A204.1 (cell line): ENCODE results near the gene GATA3.

Experiments
- FAIRE-seq: peaks from 2 replicates; lab custom pipeline; 2012; peaks lifted over from hg19 to GRCh38; lab: Jason Lieb, UNC

Gene GATA3

GRCh38 chr10:8051109-8051821 is 3.2 kb upstream of the GATA3 start:
- no peak for FAIRE-seq

- no peak for FAIRE-seq
These were observed 2.6 kb upstream of the GATA3 start for GRCh38 chr10:8051851-8052257.

GRCh38 chr10:8052341-8052955 is 2.0 kb upstream of the GATA3 start:
- FAIRE-seq, result no peak

GRCh38 chr10:8052956-8053445 is 1.5 kb upstream of the GATA3 start:
- FAIRE-seq, result no peak

- FAIRE-seq, result no peak
These were observed 843 bp upstream of the GATA3 start for GRCh38 chr10:8053446-8054243.

- no peak for FAIRE-seq
These were observed 319 bp upstream of the GATA3 start for GRCh38 chr10:8054244-8054493.

GRCh38 chr10:8055420-8056349 is 1.2 kb downstream of the GATA3 start:
- FAIRE-seq, result no peak

DNA sequence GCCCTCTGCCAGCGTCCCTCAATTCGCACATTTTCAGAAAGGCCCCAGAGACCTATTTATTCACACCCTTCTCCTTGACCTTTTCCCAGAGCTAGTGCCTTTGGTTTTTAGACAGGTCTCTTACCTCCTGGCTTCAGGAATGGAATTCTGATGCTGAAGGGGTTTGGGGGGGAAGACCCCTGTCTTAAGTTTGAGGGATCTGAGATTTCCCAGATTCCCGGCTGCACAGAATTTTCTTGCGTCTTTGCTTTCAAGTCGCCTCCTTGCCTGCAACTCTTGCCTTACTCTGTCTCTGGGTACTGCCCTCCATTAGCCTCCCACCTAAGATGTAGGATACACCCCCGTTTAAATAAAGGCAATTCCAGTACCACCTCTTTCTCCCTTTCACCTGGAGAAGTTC is 1.9 kb downstream of the GATA3 start:
- FAIRE-seq, result no peak

GRCh38 chr10:8056871-8057331 is 2.4 kb downstream of the GATA3 start:
- no peak for FAIRE-seq

GRCh38 chr10:8057636-8058273 is 3.3 kb downstream of the GATA3 start:
- no peak for FAIRE-seq

GRCh38 chr10:8058274-8059111 is 4.0 kb downstream of the GATA3 start:
- FAIRE-seq, result no peak

GRCh38 chr10:8059191-8059936 is 4.9 kb downstream of the GATA3 start:
- FAIRE-seq, result no peak

DNA sequence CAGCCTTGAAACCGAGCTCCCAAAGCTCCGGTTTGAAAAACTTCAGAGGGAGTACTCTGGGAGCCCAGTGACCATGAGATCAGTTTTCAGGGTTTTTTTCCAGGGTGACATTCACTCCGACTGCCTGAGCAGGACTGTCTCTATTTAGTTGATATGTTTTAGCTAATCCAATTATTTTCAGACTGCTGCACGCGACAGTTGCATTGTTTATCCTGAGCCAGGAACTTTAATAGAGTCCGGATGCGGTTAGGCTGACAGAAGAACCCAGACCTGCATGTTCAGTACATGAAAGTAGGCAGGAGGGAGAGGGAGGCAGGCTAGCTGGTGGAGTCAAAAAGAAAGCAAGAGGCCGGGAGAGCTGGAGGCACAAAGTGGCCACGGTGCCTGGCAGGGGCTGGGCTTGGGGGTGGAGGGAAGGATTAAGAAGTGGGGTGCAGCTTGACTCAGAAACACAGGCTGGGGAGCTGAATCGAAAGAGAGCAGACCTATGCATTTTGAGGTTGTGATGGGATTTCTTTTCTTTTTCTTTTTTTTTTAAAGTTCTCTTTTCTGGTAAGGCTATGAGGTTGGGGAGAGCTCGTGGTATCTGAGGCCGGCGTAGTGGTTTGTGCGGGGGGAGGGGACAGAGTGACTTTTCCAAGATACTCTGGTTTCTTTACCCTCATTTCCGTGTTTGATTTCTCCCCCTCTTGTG is 5.7 kb downstream of the GATA3 start:
- no peak for FAIRE-seq

GRCh38 chr10:8060704-8061121 is 6.2 kb downstream of the GATA3 start:
- no peak for FAIRE-seq

GRCh38 chr10:8061274-8062211 is 7.1 kb downstream of the GATA3 start:
- no peak for FAIRE-seq

DNA sequence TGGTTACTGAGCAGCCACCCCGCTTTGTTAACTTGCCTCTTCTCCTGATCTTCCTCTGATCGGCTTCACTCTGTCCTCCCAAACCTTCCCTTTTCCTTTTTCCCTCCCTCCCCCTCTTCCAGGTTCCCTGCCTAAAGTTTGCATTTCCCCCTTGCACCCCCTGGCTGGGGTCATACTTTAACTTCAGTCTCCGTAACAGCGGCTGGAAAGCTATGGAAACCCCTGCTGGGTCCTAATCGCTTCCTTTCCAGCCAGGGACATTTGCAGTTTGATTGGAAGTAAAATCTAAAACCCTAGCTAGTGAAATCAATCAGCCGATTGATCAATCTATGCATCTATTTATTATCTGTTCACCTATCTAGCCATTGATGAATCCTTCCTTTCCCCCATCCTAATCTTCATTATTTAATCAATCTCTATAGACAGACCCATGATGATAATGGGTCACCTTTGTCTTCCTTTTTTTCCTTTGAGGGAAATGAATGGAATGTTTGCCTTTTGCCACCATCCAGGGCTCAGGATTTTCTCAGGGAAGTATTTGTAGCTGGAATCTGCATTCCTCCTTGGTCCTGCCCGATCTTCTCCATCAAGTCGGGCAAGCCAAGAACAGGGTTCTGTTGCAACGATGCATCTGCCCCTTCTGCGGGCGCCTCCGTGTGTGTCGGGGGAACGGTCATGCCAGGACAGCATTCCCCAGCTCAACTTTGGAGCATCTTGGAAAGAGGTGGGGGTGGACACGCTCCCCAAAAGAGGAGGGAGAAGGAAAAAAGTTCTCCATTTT is 8.8 kb downstream of the GATA3 start:
- no peak for FAIRE-seq

DNA sequence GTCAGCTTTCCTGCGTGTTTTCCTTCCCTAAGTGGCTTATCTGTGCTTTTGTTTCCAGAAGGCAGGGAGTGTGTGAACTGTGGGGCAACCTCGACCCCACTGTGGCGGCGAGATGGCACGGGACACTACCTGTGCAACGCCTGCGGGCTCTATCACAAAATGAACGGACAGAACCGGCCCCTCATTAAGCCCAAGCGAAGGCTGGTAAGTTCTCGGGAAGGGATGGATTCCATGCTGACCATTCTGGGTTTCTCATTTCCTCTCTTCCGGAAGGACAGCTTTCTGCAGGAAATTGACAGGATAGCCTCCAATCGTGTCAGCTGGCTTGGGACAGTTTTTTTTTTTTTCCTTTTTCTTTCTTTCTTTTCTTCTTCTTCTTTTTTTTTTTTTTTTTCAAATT is 9.4 kb downstream of the GATA3 start:
- FAIRE-seq, result no peak
